ENCODE results near the gene WNT1.

DNA sequence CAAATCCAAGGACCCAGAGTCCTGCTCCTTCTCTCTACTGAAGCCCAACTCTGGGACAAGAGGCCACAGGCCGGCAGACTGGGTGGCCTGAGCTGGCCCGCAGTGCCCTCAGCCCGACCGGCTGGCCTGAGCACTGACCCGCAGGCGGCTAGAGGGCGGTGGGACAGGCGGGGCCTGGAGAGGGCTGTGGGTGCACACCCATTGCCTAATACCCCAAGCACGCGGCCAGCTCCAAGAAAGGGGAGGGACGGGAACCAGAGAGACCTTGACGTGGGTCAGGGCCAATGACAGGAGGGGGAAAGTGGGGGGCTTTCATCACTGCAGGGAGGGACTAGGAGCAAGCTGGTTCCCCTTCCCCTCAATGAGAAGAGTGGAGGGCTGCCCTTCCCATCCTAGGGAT, 4.6 kb upstream of the WNT1 start:
- TF ChIP-seq GATA2 (IDR thresholded peaks at IDR 0.05; ENCODE audit: low read depth, low read length) (no peak), GATA3 (IDR thresholded peaks at IDR 0.05; ENCODE audit: low read depth, low read length) (no peak)

All from SH-SY5Y (cell line).